H1 (cell line): Measurements from ENCODE around the gene CUEDC2. TPM values are rescaled to one million over a fixed set of nuclear protein-coding genes. Genes with fewer than 3 reads are reported as not detected.

Source experiments
- polyA plus RNA-seq, 7 experiments: library from polyadenylated mRNA; depleted of rRNA in 3 of 7; stranded (reverse) in 5 of 7; unstranded in 2 of 7; fragments of >200 nt in 5 of 7; fragments of 200-250 nt in 2 of 7; gene quantifications; 1 replicate in 5 of 7; 2 replicates in 1 of 7; 4 replicates in 1 of 7; pipeline versions ENCODE4 v1.2.1 to v1.2.3, GENCODE V29; 2011 to 2013; ENCODE audit warnings: missing spikeins in 2 of 7, mixed read lengths in 2 of 7
- total RNA-seq: library from RNA; stranded (reverse); fragmentation: NEBNext Ultra II Directional; extraction: Animal tissue kit (Norgen Biotek cat#: 25700); gene quantifications from 2 replicates; pipeline ENCODE4 v1.2.1, GENCODE V29; 2021
- TF ChIP-seq, protein P1 (sequence below): fragments of 300-600 bp; sonication (generic); IDR thresholded peaks from 2 replicates; pipeline ENCODE4 v1.7.1; 2012; ENCODE audit warnings: low read length, moderate library complexity, mild to moderate bottlenecking, inconsistent platforms; ENCODE audit not compliant: insufficient replicate concordance

The CUEDC2 gene
- total and polyA plus RNA-seq, 2 of the 8 experiments (the other 6 are each of a cell fraction or from before 2014, with no cell fraction given), result 41.7 to 55.2 TPM

DNA sequence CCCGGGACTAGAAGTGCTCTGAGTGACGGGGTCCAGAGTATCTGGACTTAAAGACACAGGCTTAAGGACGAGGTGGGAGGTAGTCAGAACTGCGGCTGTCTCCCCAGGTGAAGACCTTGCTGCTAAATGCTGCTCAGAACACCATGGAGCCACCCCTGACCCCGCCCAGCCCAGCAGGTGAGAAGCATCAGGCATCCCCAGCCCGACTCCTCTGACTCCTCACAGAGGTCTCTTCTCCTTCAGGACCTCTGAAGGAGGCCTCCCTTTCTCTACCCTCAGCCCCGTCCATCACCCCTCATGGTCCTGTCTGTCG, 31.1 kb downstream of the CUEDC2 start (continued):
- TF ChIP-seq, protein P1, sequence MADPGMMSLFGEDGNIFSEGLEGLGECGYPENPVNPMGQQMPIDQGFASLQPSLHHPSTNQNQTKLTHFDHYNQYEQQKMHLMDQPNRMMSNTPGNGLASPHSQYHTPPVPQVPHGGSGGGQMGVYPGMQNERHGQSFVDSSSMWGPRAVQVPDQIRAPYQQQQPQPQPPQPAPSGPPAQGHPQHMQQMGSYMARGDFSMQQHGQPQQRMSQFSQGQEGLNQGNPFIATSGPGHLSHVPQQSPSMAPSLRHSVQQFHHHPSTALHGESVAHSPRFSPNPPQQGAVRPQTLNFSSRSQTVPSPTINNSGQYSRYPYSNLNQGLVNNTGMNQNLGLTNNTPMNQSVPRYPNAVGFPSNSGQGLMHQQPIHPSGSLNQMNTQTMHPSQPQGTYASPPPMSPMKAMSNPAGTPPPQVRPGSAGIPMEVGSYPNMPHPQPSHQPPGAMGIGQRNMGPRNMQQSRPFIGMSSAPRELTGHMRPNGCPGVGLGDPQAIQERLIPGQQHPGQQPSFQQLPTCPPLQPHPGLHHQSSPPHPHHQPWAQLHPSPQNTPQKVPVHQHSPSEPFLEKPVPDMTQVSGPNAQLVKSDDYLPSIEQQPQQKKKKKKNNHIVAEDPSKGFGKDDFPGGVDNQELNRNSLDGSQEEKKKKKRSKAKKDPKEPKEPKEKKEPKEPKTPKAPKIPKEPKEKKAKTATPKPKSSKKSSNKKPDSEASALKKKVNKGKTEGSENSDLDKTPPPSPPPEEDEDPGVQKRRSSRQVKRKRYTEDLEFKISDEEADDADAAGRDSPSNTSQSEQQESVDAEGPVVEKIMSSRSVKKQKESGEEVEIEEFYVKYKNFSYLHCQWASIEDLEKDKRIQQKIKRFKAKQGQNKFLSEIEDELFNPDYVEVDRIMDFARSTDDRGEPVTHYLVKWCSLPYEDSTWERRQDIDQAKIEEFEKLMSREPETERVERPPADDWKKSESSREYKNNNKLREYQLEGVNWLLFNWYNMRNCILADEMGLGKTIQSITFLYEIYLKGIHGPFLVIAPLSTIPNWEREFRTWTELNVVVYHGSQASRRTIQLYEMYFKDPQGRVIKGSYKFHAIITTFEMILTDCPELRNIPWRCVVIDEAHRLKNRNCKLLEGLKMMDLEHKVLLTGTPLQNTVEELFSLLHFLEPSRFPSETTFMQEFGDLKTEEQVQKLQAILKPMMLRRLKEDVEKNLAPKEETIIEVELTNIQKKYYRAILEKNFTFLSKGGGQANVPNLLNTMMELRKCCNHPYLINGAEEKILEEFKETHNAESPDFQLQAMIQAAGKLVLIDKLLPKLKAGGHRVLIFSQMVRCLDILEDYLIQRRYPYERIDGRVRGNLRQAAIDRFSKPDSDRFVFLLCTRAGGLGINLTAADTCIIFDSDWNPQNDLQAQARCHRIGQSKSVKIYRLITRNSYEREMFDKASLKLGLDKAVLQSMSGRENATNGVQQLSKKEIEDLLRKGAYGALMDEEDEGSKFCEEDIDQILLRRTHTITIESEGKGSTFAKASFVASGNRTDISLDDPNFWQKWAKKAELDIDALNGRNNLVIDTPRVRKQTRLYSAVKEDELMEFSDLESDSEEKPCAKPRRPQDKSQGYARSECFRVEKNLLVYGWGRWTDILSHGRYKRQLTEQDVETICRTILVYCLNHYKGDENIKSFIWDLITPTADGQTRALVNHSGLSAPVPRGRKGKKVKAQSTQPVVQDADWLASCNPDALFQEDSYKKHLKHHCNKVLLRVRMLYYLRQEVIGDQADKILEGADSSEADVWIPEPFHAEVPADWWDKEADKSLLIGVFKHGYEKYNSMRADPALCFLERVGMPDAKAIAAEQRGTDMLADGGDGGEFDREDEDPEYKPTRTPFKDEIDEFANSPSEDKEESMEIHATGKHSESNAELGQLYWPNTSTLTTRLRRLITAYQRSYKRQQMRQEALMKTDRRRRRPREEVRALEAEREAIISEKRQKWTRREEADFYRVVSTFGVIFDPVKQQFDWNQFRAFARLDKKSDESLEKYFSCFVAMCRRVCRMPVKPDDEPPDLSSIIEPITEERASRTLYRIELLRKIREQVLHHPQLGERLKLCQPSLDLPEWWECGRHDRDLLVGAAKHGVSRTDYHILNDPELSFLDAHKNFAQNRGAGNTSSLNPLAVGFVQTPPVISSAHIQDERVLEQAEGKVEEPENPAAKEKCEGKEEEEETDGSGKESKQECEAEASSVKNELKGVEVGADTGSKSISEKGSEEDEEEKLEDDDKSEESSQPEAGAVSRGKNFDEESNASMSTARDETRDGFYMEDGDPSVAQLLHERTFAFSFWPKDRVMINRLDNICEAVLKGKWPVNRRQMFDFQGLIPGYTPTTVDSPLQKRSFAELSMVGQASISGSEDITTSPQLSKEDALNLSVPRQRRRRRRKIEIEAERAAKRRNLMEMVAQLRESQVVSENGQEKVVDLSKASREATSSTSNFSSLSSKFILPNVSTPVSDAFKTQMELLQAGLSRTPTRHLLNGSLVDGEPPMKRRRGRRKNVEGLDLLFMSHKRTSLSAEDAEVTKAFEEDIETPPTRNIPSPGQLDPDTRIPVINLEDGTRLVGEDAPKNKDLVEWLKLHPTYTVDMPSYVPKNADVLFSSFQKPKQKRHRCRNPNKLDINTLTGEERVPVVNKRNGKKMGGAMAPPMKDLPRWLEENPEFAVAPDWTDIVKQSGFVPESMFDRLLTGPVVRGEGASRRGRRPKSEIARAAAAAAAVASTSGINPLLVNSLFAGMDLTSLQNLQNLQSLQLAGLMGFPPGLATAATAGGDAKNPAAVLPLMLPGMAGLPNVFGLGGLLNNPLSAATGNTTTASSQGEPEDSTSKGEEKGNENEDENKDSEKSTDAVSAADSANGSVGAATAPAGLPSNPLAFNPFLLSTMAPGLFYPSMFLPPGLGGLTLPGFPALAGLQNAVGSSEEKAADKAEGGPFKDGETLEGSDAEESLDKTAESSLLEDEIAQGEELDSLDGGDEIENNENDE, result no peak
- TF ChIP-seq, all 59 proteins: peak for 0
